Lower leg skin (tissue), 3 donors: ENCODE measurements around the gene MEF2C.

Experiments
- POLR2A ChIP-seq, 2 donors: fragments of 450-650 bp; IDR thresholded peaks; one replicate each; pipeline ENCODE4 v1.6.1; 2016 to 2017; ENCODE audit warnings: antibody characterized with exemption in 2 of 2, mild to moderate bottlenecking in 1 of 2, moderate library complexity in 1 of 2
- TF ChIP-seq, protein P1 (sequence below), 3 donors: fragments of 450-650 bp; IDR thresholded peaks; one replicate each; pipeline ENCODE4 v1.5.1; 2016; ENCODE audit warnings: antibody characterized with exemption in 3 of 3, mild to moderate bottlenecking in 3 of 3, moderate library complexity in 2 of 3

DNA sequence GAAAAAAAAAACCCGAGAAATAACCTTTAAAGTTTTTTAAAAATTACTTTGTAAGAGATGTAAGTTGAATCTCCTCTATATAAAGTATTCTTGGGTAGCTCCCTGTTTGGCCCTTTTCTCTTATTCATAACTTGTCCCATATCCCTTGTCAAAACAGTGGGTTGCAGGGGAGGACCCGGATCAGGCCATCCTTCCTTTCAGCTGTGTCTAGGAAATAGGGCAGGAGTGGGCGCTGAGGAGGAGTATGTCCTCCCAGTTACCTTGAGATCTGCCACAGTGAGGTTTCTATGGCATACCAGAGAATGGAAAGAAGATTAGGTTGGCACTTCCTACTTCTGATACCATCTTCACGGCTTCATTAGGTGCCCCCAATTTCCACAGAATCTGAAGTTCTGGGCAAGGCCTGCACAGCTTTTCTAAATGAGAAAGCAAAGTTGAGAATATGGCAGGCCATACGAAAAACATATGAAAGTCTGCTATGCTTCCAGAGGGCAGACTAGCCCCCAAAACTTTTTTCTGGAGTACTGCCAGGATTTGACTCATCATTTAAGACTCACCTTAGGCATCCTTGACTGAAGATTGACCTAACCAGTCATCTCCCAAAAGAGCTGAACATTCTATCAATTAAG lies 20.3 kb downstream of the MEF2C start:
- TF ChIP-seq, protein P1, sequence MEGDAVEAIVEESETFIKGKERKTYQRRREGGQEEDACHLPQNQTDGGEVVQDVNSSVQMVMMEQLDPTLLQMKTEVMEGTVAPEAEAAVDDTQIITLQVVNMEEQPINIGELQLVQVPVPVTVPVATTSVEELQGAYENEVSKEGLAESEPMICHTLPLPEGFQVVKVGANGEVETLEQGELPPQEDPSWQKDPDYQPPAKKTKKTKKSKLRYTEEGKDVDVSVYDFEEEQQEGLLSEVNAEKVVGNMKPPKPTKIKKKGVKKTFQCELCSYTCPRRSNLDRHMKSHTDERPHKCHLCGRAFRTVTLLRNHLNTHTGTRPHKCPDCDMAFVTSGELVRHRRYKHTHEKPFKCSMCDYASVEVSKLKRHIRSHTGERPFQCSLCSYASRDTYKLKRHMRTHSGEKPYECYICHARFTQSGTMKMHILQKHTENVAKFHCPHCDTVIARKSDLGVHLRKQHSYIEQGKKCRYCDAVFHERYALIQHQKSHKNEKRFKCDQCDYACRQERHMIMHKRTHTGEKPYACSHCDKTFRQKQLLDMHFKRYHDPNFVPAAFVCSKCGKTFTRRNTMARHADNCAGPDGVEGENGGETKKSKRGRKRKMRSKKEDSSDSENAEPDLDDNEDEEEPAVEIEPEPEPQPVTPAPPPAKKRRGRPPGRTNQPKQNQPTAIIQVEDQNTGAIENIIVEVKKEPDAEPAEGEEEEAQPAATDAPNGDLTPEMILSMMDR (IDR thresholded peaks at IDR 0.05), result no peak
- no peak for TF ChIP-seq POLR2A (IDR thresholded peaks at IDR 0.05)
